ENCODE data around the gene PTCD3.

Gene PTCD3

GRCh38 chr2:86139981-86140380 lies 33.9 kb downstream of the PTCD3 start:
- no peak for TF ChIP-seq CTCF (IDR thresholded peaks at IDR 0.05)
- Histone ChIP-seq H2AFZ (no peak overlapping the region), H3K4me3 (ENCODE audit: low read depth, low read length) (no peak overlapping the region), H3K27me3 (ENCODE audit: control insufficient read depth, insufficient read depth, low read length) (no peaks in the 10 kb centered on the region), H3K79me2 (no peaks in the 10 kb centered on the region), H3K9me3 (ENCODE audit: control insufficient read depth, low read length) (no peaks in the 10 kb centered on the region), H3K4me1 (no peaks in the 10 kb centered on the region), H3K9ac (no peak overlapping the region), H3K4me2 (ENCODE audit: low read length) (no peak overlapping the region), H3K27ac (no peak overlapping the region), H3K36me3 (ENCODE audit: control insufficient read depth, insufficient read depth, low read length) (no peaks in the 10 kb centered on the region)

GRCh38 chr2:86140969-86141392 lies 34.9 kb downstream of the PTCD3 start:
- H3K36me3 ChIP-seq (ENCODE audit: control insufficient read depth, insufficient read depth, low read length): no peaks in the 10 kb centered on the region
- no peaks in the 10 kb centered on the region for H3K4me1 ChIP-seq
- no peak overlapping the region for H3K27ac ChIP-seq
- H2AFZ ChIP-seq: no peak overlapping the region
- H3K4me3 ChIP-seq (ENCODE audit: low read depth, low read length): no peak overlapping the region
- TF ChIP-seq CTCF (IDR thresholded peaks at IDR 0.05): no peak
- H3K9me3 ChIP-seq (ENCODE audit: control insufficient read depth, low read length): no peaks in the 10 kb centered on the region
- no peaks in the 10 kb centered on the region for H3K27me3 ChIP-seq (ENCODE audit: control insufficient read depth, insufficient read depth, low read length)
- H3K4me2 ChIP-seq (ENCODE audit: low read length): no peak overlapping the region
- H3K9ac ChIP-seq: no peak overlapping the region
- no peaks in the 10 kb centered on the region for H3K79me2 ChIP-seq

GRCh38 chr2:86142436-86143257 lies 36.6 kb downstream of the PTCD3 start:
- no peaks in the 10 kb centered on the region for H3K36me3 ChIP-seq (ENCODE audit: control insufficient read depth, insufficient read depth, low read length)
- H3K9ac ChIP-seq: no peak overlapping the region
- no peaks in the 10 kb centered on the region for H3K79me2 ChIP-seq
- TF ChIP-seq CTCF (IDR thresholded peaks at IDR 0.05): no peak
- no peak overlapping the region for H3K4me3 ChIP-seq (ENCODE audit: low read depth, low read length)
- H2AFZ ChIP-seq: no peak overlapping the region
- no peaks in the 10 kb centered on the region for H3K27me3 ChIP-seq (ENCODE audit: control insufficient read depth, insufficient read depth, low read length)
- no peak overlapping the region for H3K27ac ChIP-seq
- no peaks in the 10 kb centered on the region for H3K4me1 ChIP-seq
- no peaks in the 10 kb centered on the region for H3K9me3 ChIP-seq (ENCODE audit: control insufficient read depth, low read length)
- no peak overlapping the region for H3K4me2 ChIP-seq (ENCODE audit: low read length)

GRCh38 chr2:86143307-86143706 lies 37.3 kb downstream of the PTCD3 start:
- no peak overlapping the region for H2AFZ ChIP-seq
- no peaks in the 10 kb centered on the region for H3K9me3 ChIP-seq (ENCODE audit: control insufficient read depth, low read length)
- no peaks in the 10 kb centered on the region for H3K79me2 ChIP-seq
- TF ChIP-seq CTCF (IDR thresholded peaks at IDR 0.05): no peak
- H3K9ac ChIP-seq: no peak overlapping the region
- no peak overlapping the region for H3K4me2 ChIP-seq (ENCODE audit: low read length)
- no peaks in the 10 kb centered on the region for H3K36me3 ChIP-seq (ENCODE audit: control insufficient read depth, insufficient read depth, low read length)
- no peak overlapping the region for H3K4me3 ChIP-seq (ENCODE audit: low read depth, low read length)
- no peaks in the 10 kb centered on the region for H3K4me1 ChIP-seq
- H3K27ac ChIP-seq: no peak overlapping the region
- no peaks in the 10 kb centered on the region for H3K27me3 ChIP-seq (ENCODE audit: control insufficient read depth, insufficient read depth, low read length)
